HepG2 (cell line): ENCODE data around the gene TXNDC16. TPM values are rescaled to one million over a fixed set of nuclear protein-coding genes. Genes with fewer than 3 reads are reported as not detected.

Experiments used
- ATAC-seq: fragments of 200-7000 bp; cut with Tn5 transposase; 3 replicates; pipeline ENCODE4 v1.9.1; 2020; ENCODE audit warnings: mild to moderate bottlenecking, moderate library complexity
- BruUV-seq: library from RNA; stranded (reverse); fragments of 400-500 nt; replicated peaks from 2 replicates; lab custom pipeline; 2021; lab: Mats Ljungman, UMichigan
- CTCF ChIA-PET: fragments of 300-600 bp; formaldehyde crosslinking; extraction: SDS; loops from one replicate; lab custom pipeline; 2021; ENCODE audit warnings: low total read pairs, inconsistent platforms, low intra/inter-chr PET ratio; lab: Yijun Ruan, JAX
- POLR2A ChIA-PET: fragments of 350-600 bp; sonication (Branson Sonifier 250); formaldehyde crosslinking; loops from one replicate; lab custom pipeline; 2020; ENCODE audit warnings: antibody characterized with exemption, inconsistent platforms; lab: Yijun Ruan, JAX
- DNase-seq: peaks from one replicate; pipeline ENCODE4 v3.0.0-alpha.2; 2015; ENCODE audit warnings: low spot score
- FAIRE-seq: peaks from 3 replicates; lab custom pipeline; 2011; peaks lifted over from hg19 to GRCh38; lab: Jason Lieb, UNC
- H2AFZ ChIP-seq: one replicate; pipeline ENCODE4 v1.6.1; 2011; ENCODE audit warnings: low read length, inconsistent platforms
- H3K27ac ChIP-seq: fragments of 300-600 bp; 3 replicates; pipeline ENCODE4 v1.8.0; 2011; ENCODE audit warnings: mixed run types, mild to moderate bottlenecking, mixed read lengths, low read length, inconsistent platforms; ENCODE audit not compliant: insufficient read depth; ENCODE audit errors: extremely low read length
- H3K27me3 ChIP-seq, 2 experiments: fragments of 200-600 bp in 1 of 2; 2 replicates in 1 of 2; 3 replicates in 1 of 2; pipeline versions ENCODE4 v1.6.0 to v1.8.0; 2011; ENCODE audit warnings: low read length in 2 of 2, mild to moderate bottlenecking in 2 of 2, moderate library complexity in 2 of 2, inconsistent platforms in 1 of 2; ENCODE audit not compliant: insufficient read depth in 2 of 2, control insufficient read depth in 1 of 2
- H3K36me3 ChIP-seq, 2 experiments: fragments of 200-600 bp in 1 of 2; replicated peaks in 1 of 2; 2 replicates in 1 of 2; 3 replicates in 1 of 2; pipeline versions ENCODE4 v1.5.1 to v1.8.0; 2011; ENCODE audit warnings: low read length in 2 of 2, inconsistent platforms in 1 of 2; ENCODE audit not compliant: insufficient read depth in 2 of 2, control insufficient read depth in 1 of 2
- H3K4me1 ChIP-seq: 2 replicates; pipeline ENCODE4 v1.5.1; 2012; ENCODE audit warnings: low read length, inconsistent platforms; ENCODE audit not compliant: insufficient read depth
- H3K4me2 ChIP-seq: 2 replicates; pipeline ENCODE4 v1.6.0; 2011; ENCODE audit warnings: low read depth, low read length, inconsistent platforms
- H3K4me3 ChIP-seq, 3 experiments: fragments of 200-600 bp in 1 of 3; sonication (generic), shearing (Covaris generic) in 1 of 3; replicated peaks in 1 of 3; 2 replicates each; pipeline ENCODE4 v1.5.1; 2011 to 2016; ENCODE audit warnings: low read length in 3 of 3, inconsistent platforms in 2 of 3, low read depth in 2 of 3, mild to moderate bottlenecking in 2 of 3, control low read depth in 1 of 3, mixed read lengths in 1 of 3; ENCODE audit not compliant: insufficient read depth in 1 of 3
- H3K79me2 ChIP-seq: one replicate; pipeline ENCODE4 v1.6.1; 2011; ENCODE audit warnings: low read length, inconsistent platforms; ENCODE audit not compliant: insufficient read depth
- H3K9ac ChIP-seq: 2 replicates; pipeline ENCODE4 v1.6.0; 2011; ENCODE audit warnings: mild to moderate bottlenecking, low read depth, low read length, inconsistent platforms; ENCODE audit not compliant: insufficient read depth
- H3K9me3 ChIP-seq: 2 replicates; pipeline ENCODE4 v1.5.1; 2012; ENCODE audit warnings: mild to moderate bottlenecking, low read length
- H4K20me1 ChIP-seq: 2 replicates; pipeline ENCODE4 v1.6.0; 2011; ENCODE audit warnings: inconsistent platforms, mild to moderate bottlenecking, low read length, moderate library complexity; ENCODE audit not compliant: insufficient read depth
- CBFB ChIP-seq: sonication (generic); formaldehyde crosslinking; IDR thresholded peaks from 2 replicates; pipeline ENCODE4 v1.4.0; 2020; ENCODE audit warnings: missing genetic modification reagents
- CEBPB ChIP-seq: IDR thresholded peaks from 2 replicates; pipeline ENCODE4 v1.6.1; 2011; ENCODE audit warnings: low read depth, low read length, improper control_type of control experiment, borderline replicate concordance
- CHCHD3 ChIP-seq: sonication (generic); formaldehyde crosslinking; IDR thresholded peaks from 2 replicates; pipeline ENCODE4 v1.8.0; 2022; ENCODE audit warnings: mild to moderate bottlenecking, missing genetic modification reagents, moderate library complexity
- SIN3B ChIP-seq: fragments of 150-350 bp; IDR thresholded peaks from 2 replicates; pipeline ENCODE4 v1.6.1; 2014; ENCODE audit warnings: low read length
- ZNF12 ChIP-seq: sonication (generic); formaldehyde crosslinking; IDR thresholded peaks from 2 replicates; pipeline ENCODE4 v1.5.0; 2020; ENCODE audit warnings: missing genetic modification reagents
- ZNF510 ChIP-seq: sonication (generic); formaldehyde crosslinking; IDR thresholded peaks from 2 replicates; pipeline ENCODE4 v1.4.0; 2020; ENCODE audit warnings: low read depth, mild to moderate bottlenecking, missing genetic modification reagents
- WGBS: methylation state at CpG from one replicate; pipeline ENCODE4 v1.1.6; 2017; ENCODE audit warnings: low lambda C conversion rate; 5-methylcytosine and 5-hydroxymethylcytosine counted together
- in situ Hi-C: cut with HindIII; loops from 2 replicates; pipeline ENCODE4 v1.10.0; 2017; ENCODE audit warnings: low pct_unique_long_range_greater_than_20kb; ENCODE audit not compliant: extremely low pct_ligation_motif_present
- intact Hi-C: fragments of 100-400 bp; cut with micrococcal nuclease; formaldehyde crosslinking; loops from one replicate; pipeline ENCODE4 v1.10.0; 2022; ENCODE audit not compliant: unreplicated experiment
- polyA plus RNA-seq, 8 experiments: library from polyadenylated mRNA; depleted of rRNA in 3 of 8; stranded (reverse) in 7 of 8; unstranded in 1 of 8; fragments of >200 nt; fragmentation: Illumina TruSeq in 4 of 8; extraction: Trizol in 4 of 8; gene quantifications; 2 replicates each; pipeline versions ENCODE4 v1.2.1 to v1.2.3, GENCODE V29; 2011 to 2016; ENCODE audit warnings: low read depth in 4 of 8, missing spikeins in 1 of 8, mixed read lengths in 1 of 8; ENCODE audit not compliant: insufficient read depth in 1 of 8
- total RNA-seq, 5 experiments: library from RNA; depleted of rRNA; stranded (reverse); fragments of >200 nt; fragmentation: Illumina TruSeq; extraction: Trizol; gene quantifications; 2 replicates each; pipeline ENCODE4 v1.2.3, GENCODE V29; 2016; ENCODE audit warnings: low read depth in 1 of 5
- TF ChIP-seq, protein P1 (sequence below): sonication (generic); formaldehyde crosslinking; IDR thresholded peaks from 2 replicates; pipeline ENCODE4 v1.8.1; 2023; ENCODE audit warnings: mild to moderate bottlenecking, inconsistent platforms, moderate library complexity, missing genetic modification reagents, borderline replicate concordance

TXNDC16 gene
- total and polyA plus RNA-seq, 2 of the 13 experiments (the other 11 are each of a cell fraction or from before 2014, with no cell fraction given): 4.6 to 6.2 TPM

DNA sequence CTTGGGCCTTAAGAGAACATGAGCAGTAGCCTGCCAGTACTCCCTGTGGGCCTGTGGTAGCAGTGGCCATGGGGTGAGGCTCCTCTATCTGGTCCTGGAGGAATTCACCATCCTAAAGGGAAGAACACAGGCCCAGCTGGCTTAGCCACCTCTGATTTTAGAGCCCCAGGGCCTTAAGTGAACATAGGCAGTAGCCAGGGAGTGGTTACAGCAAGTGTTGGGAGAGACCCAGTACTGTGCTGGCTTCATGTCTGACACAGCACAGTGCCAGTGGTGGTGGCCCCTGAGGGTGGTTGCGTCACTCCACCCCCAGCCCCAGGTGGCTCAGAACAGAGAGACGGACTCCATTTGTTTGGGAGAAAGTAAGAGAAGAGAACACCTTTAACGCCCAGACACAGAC lies 105.1 kb downstream of the TXNDC16 start:
- H3K4me3 ChIP-seq: no peak overlapping the region
- no peaks in the 10 kb centered on the region for H3K27me3 ChIP-seq
- no peak for ATAC-seq
- no peaks in the 10 kb centered on the region for H3K79me2 ChIP-seq
- peaks cover 0 to 1% of the 10 kb centered on the region in 2 experiments; a peak in 1 of 5 replicates for H3K36me3 ChIP-seq
- no peak overlapping the region for H3K27ac ChIP-seq
- DNase-seq: no peak
- intact Hi-C loops (no loop called here), in situ Hi-C loops (no loop called here)
- no TSS peak for BruUV-seq
- H3K9ac ChIP-seq: no peak overlapping the region
- H2AFZ ChIP-seq: no peak overlapping the region
- no peak for FAIRE-seq
- 98% methylated on average over 3 of the region's 3 CpGs for WGBS
- H3K4me1 ChIP-seq: peaks cover 7% of the 10 kb centered on the region
- no peak overlapping the region for H3K4me2 ChIP-seq
- ChIA-PET CTCF (no interaction called here), POLR2A (no interaction called here)
- TF ChIP-seq SIN3B: no peak
- no peak for TF ChIP-seq ZNF12 (CRISPR knock-in tag)
- TF ChIP-seq CEBPB: peak; percentile 23; the same call in 1 of the 2 replicates
- TF ChIP-seq, protein P1, sequence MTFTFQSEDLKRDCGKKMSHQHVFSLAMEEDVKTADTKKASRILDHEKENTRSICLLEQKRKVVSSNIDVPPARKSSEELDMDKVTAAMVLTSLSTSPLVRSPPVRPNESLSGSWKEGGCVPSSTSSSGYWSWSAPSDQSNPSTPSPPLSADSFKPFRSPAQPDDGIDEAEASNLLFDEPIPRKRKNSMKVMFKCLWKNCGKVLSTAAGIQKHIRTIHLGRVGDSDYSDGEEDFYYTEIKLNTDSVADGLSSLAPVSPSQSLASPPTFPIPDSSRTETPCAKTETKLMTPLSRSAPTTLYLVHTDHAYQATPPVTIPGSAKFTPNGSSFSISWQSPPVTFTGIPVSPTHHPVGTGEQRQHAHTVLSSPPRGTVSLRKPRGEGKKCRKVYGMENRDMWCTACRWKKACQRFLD: no peak
- H3K9me3 ChIP-seq: no peaks in the 10 kb centered on the region
- no peaks in the 10 kb centered on the region for H4K20me1 ChIP-seq

DNA sequence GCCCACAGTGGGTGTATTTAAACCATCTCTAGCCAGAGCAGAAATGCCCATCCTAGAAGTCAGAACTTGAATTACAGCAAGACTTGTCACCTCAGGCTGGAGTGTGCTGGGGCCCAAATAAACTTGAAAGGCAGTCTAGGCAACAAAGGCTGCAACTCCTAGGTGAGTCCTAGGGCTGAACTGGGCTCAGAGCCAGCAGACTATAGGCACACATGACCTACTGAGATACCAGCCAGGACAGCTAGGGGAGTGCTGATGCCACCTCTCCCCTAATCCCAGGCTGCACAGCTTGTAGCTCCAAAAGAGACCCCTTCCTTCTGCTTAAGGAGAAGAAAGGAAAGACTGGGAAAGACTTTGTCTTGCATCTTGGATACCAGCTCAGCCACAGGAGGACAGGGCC lies 106.0 kb downstream of the TXNDC16 start:
- Histone ChIP-seq H3K79me2 (no peaks in the 10 kb centered on the region), H3K9me3 (no peaks in the 10 kb centered on the region), H3K9ac (no peak overlapping the region), H3K36me3 (peaks cover 0 to 1% of the 10 kb centered on the region in 2 experiments; a peak in 1 of 5 replicates), H4K20me1 (no peaks in the 10 kb centered on the region), H3K4me2 (no peak overlapping the region), H3K27ac (no peak overlapping the region), H3K4me3 (no peak overlapping the region), H3K27me3 (no peaks in the 10 kb centered on the region), H2AFZ (no peak overlapping the region), H3K4me1 (peaks cover 9% of the 10 kb centered on the region)
- ATAC-seq: peak; percentile 31; the same call in 1 of the 3 replicates
- FAIRE-seq: no peak
- ChIA-PET POLR2A (no interaction called here), CTCF (no interaction called here)
- TF ChIP-seq CHCHD3 (CRISPR knock-in tag): no peak
- no peak for TF ChIP-seq CBFB (CRISPR knock-in tag)
- no peak for TF ChIP-seq ZNF510 (CRISPR knock-in tag)
- no TSS peak for BruUV-seq
- intact Hi-C loops (no loop called here), in situ Hi-C loops (no loop called here)
- DNase-seq: peak; percentile 15
